Measurements from ENCODE around the gene HOMER2.

The HOMER2 gene

GRCh38 chr15:82933576-82933975 lies 18.9 kb downstream of the HOMER2 start:
- DNase-seq (ENCODE audit: low read depth in 2 of 2, low spot score in 1 of 2), result no peak

GRCh38 chr15:82931221-82931620 lies 21.3 kb downstream of the HOMER2 start:
- no peak for DNase-seq (ENCODE audit: low read depth in 2 of 2, low spot score in 1 of 2)

DNA sequence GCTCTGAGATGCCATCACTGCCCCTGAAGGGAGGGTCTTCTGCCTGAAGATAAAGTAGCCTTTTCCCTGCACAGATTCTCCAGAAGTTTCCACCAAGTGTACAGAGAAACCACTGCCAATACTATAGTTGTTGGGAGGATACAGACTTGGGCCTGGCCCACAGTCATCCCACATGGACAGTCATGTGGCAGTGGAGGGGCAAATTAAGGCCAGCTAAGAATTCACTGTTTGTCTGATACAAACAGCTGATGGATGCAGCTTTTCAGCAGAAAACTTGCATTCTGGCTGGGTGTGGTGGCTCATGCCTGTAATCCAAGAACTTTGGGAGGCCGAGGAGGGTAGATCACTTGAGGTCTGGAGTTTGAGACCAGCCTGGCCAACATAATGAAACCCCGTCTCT lies 22.1 kb downstream of the HOMER2 start:
- no peak for DNase-seq (ENCODE audit: low read depth in 2 of 2, low spot score in 1 of 2)

GRCh38 chr15:82928711-82929110 lies 23.8 kb downstream of the HOMER2 start:
- DNase-seq (ENCODE audit: low read depth in 2 of 2, low spot score in 1 of 2), result no peak

- no peak for DNase-seq (ENCODE audit: low read depth in 2 of 2, low spot score in 1 of 2)
These were observed 28.8 kb downstream of the HOMER2 start for GRCh38 chr15:82923744-82924143.

- no peak for DNase-seq (ENCODE audit: low read depth in 2 of 2, low spot score in 1 of 2)
These were observed 29.8 kb downstream of the HOMER2 start for GRCh38 chr15:82922737-82923136.

- no peak for DNase-seq (ENCODE audit: low read depth in 2 of 2, low spot score in 1 of 2)
These were observed 30.6 kb downstream of the HOMER2 start for GRCh38 chr15:82921939-82922338.

- DNase-seq (ENCODE audit: low read depth in 2 of 2, low spot score in 1 of 2), result no peak
These were observed 31.3 kb downstream of the HOMER2 start for GRCh38 chr15:82921242-82921641.

DNA sequence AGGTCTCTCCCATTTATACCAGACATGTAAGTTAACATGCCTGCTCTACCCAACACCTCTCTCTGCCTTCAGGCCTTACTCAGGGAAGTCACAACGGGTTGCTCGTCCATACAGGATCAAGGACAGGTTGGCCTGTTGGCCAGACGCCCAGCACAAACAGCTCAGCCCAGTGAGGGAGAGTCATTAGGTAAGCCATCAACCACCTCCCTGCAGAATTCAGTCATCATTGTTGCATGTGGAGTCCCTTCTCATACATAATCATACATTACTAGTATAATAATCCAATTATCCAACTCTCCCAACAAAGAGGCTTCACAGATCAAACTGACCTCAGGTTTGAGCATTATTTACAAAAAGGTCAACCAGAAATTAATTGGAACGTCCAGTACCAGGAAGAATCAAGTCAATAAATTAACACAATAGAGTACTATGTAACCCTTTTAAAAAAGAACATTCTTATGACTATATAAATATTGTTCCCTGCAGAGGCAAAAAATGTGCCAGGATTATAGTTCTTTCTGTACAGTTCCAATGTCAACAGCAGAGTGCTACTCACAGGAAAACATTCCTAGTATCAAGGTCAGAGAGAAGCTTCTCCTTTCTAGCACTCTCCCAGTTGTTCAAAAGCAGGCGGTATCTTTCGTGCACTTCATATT lies 33.2 kb downstream of the HOMER2 start:
- no peak for DNase-seq (ENCODE audit: low read depth in 2 of 2, low spot score in 1 of 2)

- no peak for DNase-seq (ENCODE audit: low read depth in 2 of 2, low spot score in 1 of 2)
These were observed 33.8 kb downstream of the HOMER2 start for GRCh38 chr15:82918607-82919230.

- DNase-seq (ENCODE audit: low read depth in 2 of 2, low spot score in 1 of 2), result no peak
These were observed 34.4 kb downstream of the HOMER2 start for GRCh38 chr15:82918162-82918561.

DNA sequence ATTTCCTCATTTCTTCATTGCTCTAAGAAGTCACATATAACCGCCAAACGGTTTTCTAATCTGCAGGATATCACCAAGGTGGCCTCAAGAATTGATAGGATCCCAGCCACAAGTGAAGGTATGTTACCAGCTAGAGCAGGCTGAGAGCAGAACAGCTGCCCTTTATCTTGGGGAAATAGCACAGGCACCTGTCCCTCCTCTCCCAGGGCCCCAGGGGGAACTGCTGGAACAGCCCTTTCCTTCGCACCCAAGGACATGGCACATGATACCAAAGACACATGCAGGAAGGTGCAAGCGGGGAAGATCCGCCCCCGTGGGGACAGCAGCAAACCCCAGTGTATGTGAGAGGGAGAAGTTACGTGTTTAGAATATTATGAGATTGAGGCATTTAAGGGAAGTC lies 35.3 kb downstream of the HOMER2 start:
- DNase-seq (ENCODE audit: low read depth in 2 of 2, low spot score in 1 of 2), result no peak

GRCh38 chr15:82916161-82916952 lies 36.2 kb downstream of the HOMER2 start:
- DNase-seq (ENCODE audit: low read depth in 2 of 2, low spot score in 1 of 2), result no peak

GRCh38 chr15:82914396-82914795 lies 38.1 kb downstream of the HOMER2 start:
- no peak for DNase-seq (ENCODE audit: low read depth in 2 of 2, low spot score in 1 of 2)

DNA sequence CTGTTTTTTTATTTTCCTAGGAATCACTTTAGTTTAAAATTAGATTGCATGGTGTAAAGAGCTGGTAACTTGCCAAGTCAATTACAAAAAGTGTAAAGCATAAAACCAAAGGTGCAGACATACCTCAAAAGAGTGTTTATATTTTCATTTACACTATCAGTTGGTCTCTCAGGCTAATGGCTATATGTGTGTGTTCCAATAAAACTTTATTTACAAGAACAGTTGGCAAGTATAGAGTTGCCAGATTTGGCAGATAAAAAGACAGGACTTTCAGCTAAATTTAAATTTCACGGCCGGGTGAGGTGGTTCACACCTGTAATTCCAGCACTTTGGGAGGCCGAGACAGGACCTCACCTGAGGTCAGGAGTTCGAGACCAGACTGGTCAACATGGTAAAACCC lies 41.1 kb downstream of the HOMER2 start:
- no peak for DNase-seq (ENCODE audit: low read depth in 2 of 2, low spot score in 1 of 2)

- DNase-seq (ENCODE audit: low read depth in 2 of 2, low spot score in 1 of 2), result no peak
These were observed 41.8 kb downstream of the HOMER2 start for GRCh38 chr15:82910721-82911120.

DNA sequence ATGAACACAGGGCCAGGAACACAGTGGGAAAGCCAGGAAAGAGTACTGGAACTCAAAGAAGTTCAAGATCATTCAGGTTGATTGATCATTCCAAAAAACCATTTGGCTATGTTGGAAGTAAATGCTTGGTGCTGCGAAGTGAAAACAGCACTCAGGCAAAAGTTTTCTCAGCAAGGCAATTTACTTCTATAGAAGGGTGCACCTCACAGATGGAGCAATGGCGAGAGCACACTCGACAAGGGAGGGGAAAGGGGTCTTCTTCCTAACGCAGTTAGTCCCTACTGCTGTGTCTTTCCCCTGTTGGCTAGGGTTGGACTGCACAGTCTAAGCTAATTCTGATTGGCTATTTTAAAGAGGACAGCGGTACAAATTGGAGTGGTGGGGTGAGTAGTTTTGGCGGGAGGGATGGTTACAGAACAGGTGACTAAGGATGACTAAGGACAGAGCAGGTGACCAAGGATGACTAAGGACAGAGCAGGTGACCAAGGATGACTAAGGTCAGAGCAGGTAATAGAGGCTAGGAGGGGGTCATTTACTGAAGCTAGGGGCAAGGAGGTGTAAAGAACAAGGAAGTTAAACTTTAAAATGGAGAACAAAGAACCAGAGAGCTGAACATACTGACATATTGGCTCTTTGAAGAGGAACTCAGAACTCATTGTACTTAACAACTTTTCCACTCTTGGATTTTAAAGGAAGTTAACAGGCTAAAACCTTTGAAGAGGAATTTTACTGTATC lies 43.3 kb downstream of the HOMER2 start:
- no peak for DNase-seq (ENCODE audit: low read depth in 2 of 2, low spot score in 1 of 2)

GRCh38 chr15:82907350-82907749 lies 45.2 kb downstream of the HOMER2 start:
- no peak for DNase-seq (ENCODE audit: low read depth in 2 of 2, low spot score in 1 of 2)

- no peak for DNase-seq (ENCODE audit: low read depth in 2 of 2, low spot score in 1 of 2)
These were observed 47.9 kb downstream of the HOMER2 start for GRCh38 chr15:82904574-82904973.

DNA sequence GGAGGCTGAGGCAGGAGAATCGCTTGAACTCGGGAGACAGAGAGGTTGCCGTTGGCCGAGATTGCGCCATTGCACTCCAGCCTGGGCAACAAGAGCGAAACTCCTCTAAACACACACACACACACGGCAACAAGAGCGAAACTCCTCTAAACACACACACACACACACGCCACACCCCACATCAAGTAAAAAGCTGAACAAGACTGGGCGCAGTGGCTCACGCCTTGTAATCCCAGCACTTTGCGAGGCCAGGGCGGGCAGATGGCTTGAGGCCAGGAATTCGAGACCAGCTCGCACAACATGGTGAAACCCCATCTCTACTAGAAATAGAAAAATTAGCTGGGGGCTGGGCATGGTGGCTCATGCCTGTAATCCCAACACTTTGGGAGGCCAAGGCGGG lies 49.0 kb downstream of the HOMER2 start:
- no peak for DNase-seq (ENCODE audit: low read depth in 2 of 2, low spot score in 1 of 2)

- no peak for DNase-seq (ENCODE audit: low read depth in 2 of 2, low spot score in 1 of 2)
These were observed 51.3 kb downstream of the HOMER2 start for GRCh38 chr15:82901114-82901805.
